ENCODE measurements around the gene PSMD13.

PSMD13 gene

GRCh38 chr11:204587-205109, 32.1 kb upstream of the PSMD13 start:
- no peak for DNase-seq (ENCODE audit: low read depth in 2 of 2)

DNA sequence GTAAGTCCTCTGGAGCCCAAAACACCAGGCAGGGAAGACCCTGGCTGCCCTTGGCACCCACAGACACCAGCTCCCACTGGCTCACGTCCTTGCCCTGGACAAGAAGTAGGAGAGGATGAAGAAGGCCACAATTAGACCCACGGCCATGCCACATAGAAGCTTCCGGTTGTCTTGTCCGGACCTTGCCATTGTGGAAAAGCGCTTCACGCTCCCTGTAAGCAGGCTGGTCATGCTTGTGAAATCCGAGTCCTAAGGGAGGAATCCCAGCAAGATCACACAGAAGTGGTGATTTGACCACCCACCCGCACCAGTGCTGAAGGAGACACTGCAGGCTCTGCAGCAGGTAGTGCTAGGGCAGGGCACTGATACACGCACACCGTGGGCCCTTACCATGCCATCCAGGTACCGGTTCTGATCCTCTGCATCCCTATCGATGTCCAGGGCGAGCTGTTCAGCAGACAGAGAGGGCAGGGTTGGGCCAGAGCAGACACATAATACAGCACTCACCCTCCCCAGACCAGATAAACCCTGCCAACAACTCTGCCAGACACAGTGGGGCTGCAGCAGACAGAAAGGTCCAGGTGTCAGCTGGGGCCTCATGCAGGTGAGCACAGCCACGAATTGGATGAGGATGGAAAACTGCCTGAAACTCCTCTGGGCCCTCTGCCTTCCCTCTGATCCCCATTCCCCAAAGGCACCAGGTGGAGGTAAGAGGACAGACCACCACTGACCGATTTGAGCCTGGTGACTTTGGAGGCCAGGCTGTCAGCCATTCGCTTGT, 31.4 kb upstream of the PSMD13 start:
- no peak for DNase-seq (ENCODE audit: low read depth in 2 of 2)

DNA sequence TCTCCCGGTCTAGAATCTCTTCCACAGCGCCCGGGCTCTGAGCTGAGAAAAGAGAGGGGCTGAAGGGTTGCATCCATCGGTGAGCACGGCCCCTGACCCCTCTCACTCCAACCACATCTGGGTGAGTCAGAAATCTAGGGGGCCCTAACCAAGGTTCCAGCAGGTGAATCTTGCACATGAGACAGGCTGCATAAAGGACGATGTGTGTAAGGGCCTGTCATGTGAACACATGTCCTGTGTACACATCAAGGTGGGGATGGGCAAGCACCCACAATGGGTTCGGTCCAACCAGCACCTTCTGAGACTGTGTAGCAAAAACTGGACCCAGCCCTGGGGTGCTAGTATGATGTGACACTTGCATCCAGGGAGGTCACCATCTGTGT, 30.8 kb upstream of the PSMD13 start:
- no peak for DNase-seq (ENCODE audit: low read depth in 2 of 2)

GRCh38 chr11:206526-207207, 30.1 kb upstream of the PSMD13 start:
- no peak for DNase-seq (ENCODE audit: low read depth in 2 of 2)

GRCh38 chr11:207208-207862, 29.4 kb upstream of the PSMD13 start, which contains the start of the genes BET1L and RIC8A:
TSS of gene BET1L (minus strand) at chr11:207399. CDS start at chr11:207321, 78 bp downstream.
TSS of gene RIC8A (plus strand) at chr11:207708. CDS start at chr11:208855, 1,147 bp downstream.
- peak; percentile 95 to 97 for DNase-seq (ENCODE audit: low read depth in 2 of 2)

GRCh38 chr11:207863-208180, 29.0 kb upstream of the PSMD13 start:
- DNase-seq (ENCODE audit: low read depth in 2 of 2) = no peak

- peak; percentile 65 to 68 for DNase-seq (ENCODE audit: low read depth in 2 of 2)
Observed at GRCh38 chr11:208181-208916, 28.4 kb upstream of the PSMD13 start.

DNA sequence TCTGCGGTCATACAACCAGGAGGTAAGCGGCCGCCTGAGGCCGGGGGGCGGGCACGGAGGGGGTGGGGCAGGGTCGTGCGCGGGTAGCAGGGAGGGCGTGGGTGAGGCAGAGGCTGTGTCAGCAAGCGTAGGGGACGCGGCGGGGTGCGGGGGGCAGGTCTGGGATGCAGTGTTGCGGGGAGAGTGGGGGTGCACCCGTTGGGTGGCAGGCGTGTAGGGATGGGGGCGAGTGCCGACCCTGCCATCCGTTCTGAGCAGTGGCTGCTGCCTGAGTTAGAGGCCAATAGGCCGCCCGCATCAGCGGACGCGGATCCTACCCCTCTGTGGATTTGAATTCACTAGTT, 27.9 kb upstream of the PSMD13 start:
- no peak for DNase-seq (ENCODE audit: low read depth in 2 of 2)

GRCh38 chr11:209275-210121, 27.3 kb upstream of the PSMD13 start:
- no peak for DNase-seq (ENCODE audit: low read depth in 2 of 2)

DNA sequence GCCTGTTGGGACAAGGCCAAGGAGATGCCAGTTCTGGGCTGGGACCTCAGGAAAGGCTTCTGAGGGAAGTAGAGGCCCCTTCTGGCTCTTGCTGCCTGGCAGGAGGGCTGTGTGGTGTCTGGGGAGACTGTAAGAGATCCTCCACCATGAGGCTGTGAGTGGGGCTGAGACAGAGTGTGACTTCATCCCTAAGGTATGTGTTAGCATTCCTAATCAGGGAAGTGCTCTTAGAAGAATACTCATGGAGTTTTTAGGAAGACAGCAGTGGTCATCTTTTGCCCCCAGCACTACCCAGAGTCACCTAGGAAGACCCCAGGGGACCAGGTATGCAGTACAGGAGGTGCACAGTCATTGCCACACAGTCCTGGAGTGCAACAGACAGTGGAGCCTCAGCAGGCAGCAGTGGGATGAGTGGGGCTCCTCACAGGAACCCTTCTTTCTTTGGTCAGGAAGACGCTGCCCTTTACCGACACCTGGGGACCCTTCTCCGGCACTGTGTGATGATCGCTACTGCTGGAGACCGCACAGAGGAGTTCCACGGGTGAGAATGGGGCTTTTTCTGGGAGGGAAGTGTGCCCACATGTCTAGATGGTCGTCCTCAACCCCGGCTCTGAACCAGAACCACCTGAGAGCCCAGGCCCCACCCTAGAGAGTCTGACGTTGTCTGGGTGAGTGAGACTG, 26.5 kb upstream of the PSMD13 start:
- DNase-seq (ENCODE audit: low read depth in 2 of 2) = no peak

- no peak for DNase-seq (ENCODE audit: low read depth in 2 of 2)
Observed at GRCh38 chr11:210803-211180, 26.0 kb upstream of the PSMD13 start.

- no peak for DNase-seq (ENCODE audit: low read depth in 2 of 2)
Observed at GRCh38 chr11:211295-211694, 25.5 kb upstream of the PSMD13 start.

GRCh38 chr11:211741-212140, 25.0 kb upstream of the PSMD13 start:
- no peak for DNase-seq (ENCODE audit: low read depth in 2 of 2)

- no peak for DNase-seq (ENCODE audit: low read depth in 2 of 2)
Observed at GRCh38 chr11:212150-213100, 24.4 kb upstream of the PSMD13 start.

GRCh38 chr11:213111-213510, 23.7 kb upstream of the PSMD13 start:
- DNase-seq (ENCODE audit: low read depth in 2 of 2) = no peak

DNA sequence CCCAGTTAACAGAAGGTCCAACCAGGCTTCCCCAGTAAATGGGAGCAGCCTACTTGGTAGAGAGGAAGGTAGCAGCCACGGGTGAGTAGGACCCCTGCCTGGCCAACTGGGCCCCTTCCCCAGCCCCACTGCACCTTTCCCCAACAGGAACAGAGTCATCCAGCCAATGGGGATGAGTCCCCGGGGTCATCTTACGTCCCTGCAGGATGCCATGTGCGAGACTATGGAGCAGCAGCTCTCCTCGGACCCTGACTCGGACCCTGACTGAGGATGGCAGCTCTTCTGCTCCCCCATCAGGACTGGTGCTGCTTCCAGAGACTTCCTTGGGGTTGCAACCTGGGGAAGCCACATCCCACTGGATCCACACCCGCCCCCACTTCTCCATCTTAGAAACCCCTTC, 22.7 kb upstream of the PSMD13 start:
- DNase-seq (ENCODE audit: low read depth in 2 of 2) = no peak

DNA sequence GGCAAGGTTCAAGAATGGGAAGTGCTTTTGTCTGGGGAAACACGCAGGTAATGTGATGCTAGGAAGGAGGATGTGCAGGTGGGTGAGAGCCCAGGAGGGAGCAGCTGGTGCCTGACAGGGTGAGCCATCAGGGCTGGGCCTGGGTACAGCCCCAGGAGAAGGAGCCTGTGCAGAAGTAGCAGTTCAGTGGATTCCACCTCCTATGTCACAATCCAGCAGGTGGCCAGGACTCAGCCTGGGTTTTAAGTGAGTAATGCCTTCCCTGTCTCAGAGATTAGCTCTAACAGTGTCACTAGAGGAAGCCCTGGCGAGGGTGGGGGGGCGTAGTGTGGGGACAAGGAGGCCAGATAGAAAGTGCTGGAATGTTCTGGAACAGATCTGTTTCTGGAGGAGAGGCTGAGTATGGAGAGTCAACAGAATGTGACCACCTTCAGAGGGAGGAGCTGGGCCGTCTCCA, 21.2 kb upstream of the PSMD13 start:
- DNase-seq (ENCODE audit: low read depth in 2 of 2) = no peak

DNA sequence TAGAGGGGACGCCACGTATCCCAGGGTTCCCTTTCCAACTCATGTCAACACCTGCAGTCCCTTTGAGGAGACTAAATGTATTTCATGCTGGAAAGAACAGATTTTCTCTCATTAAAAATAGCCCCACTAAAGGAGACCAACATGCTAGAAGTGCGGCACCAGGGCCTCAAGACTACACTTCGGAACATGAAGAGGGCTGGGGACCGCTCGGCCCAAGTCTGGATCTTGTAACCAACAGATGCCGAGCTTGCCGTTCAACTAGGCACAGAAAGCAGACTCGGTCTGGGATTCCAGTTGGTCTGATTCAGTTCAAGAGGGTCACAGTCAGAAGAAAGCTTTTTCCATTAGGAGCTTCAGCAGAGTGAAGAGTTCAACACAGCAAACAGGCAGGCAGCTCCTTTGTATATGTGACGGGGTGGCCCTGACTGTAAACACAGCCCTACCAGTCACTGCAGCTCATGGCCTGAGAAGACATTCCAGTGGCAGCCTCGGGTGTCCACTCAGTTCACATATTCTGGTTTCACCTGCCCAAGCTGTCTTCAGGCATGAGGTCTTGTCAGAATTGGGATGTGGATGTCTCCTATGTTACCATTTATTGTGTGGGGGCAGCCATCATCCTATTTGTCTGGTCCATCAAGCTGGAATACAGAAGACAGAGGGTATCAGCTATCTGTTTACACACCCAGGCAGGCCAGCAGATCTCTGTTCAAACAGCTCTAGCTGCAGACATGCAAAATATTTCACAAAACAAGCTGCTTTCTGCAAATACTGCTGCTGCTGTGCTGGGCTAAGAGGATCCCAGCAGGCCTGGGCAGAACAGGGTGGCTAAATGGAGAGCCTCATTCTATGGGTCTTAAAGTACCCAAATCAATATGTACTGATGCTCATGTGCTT, 20.4 kb upstream of the PSMD13 start:
- DNase-seq (ENCODE audit: low read depth in 2 of 2) = no peak
